ENCODE measurements around the gene PRRT4. TPM values are rescaled to one million over a fixed set of nuclear protein-coding genes. Genes with fewer than 3 reads are reported as not detected.
A peak's percentile ranks its signal among the peaks of the same experiment; 100 is the strongest.

Gene PRRT4
- total RNA-seq, 1 experiment from 2014 or later = not detected

GRCh38 chr7:128347647-128348097 is 13.8 kb downstream of the PRRT4 start:
- peak; percentile 65 for DNase-seq (ENCODE audit: low read depth)

GRCh38 chr7:128344431-128344774 is 17.1 kb downstream of the PRRT4 start:
- DNase-seq (ENCODE audit: low read depth) = no peak

- DNase-seq (ENCODE audit: low read depth) = peak; percentile 90
These were observed 17.7 kb downstream of the PRRT4 start, which contains the start of gene RBM28 for GRCh38 chr7:128343554-128344430. Gene RBM28, minus strand, starts transcription at chr7:128343908. Its CDS starts 115 bp downstream, at chr7:128343793.

GRCh38 chr7:128341733-128342132 is 19.8 kb downstream of the PRRT4 start:
- no peak for DNase-seq (ENCODE audit: low read depth)

- no peak for DNase-seq (ENCODE audit: low read depth)
These were observed 25.8 kb downstream of the PRRT4 start for GRCh38 chr7:128335730-128336129.

- DNase-seq (ENCODE audit: low read depth) = no peak
These were observed 37.2 kb downstream of the PRRT4 start for GRCh38 chr7:128324368-128324680.

- no peak for DNase-seq (ENCODE audit: low read depth)
These were observed 37.8 kb downstream of the PRRT4 start for GRCh38 chr7:128323459-128324367.

- DNase-seq (ENCODE audit: low read depth) = no peak
These were observed 38.5 kb downstream of the PRRT4 start for GRCh38 chr7:128323040-128323439.

- DNase-seq (ENCODE audit: low read depth) = peak; percentile 64
These were observed 39.3 kb downstream of the PRRT4 start for GRCh38 chr7:128322040-128322643.

GRCh38 chr7:128321044-128321422 is 40.5 kb downstream of the PRRT4 start:
- no peak for DNase-seq (ENCODE audit: low read depth)

GRCh38 chr7:128318691-128319090 is 42.8 kb downstream of the PRRT4 start:
- no peak for DNase-seq (ENCODE audit: low read depth)

GRCh38 chr7:128311013-128311412 is 50.5 kb downstream of the PRRT4 start:
- no peak for DNase-seq (ENCODE audit: low read depth)

GRCh38 chr7:128310499-128310898 is 51.0 kb downstream of the PRRT4 start:
- DNase-seq (ENCODE audit: low read depth) = no peak

- no peak for DNase-seq (ENCODE audit: low read depth)
These were observed 51.5 kb downstream of the PRRT4 start for GRCh38 chr7:128309976-128310375.

- DNase-seq (ENCODE audit: low read depth) = no peak
These were observed 52.4 kb downstream of the PRRT4 start for GRCh38 chr7:128309124-128309523.

- DNase-seq (ENCODE audit: low read depth) = no peak
These were observed 54.4 kb downstream of the PRRT4 start for GRCh38 chr7:128307061-128307460.

- DNase-seq (ENCODE audit: low read depth) = no peak
These were observed 57.3 kb downstream of the PRRT4 start for GRCh38 chr7:128304212-128304611.

- no peak for DNase-seq (ENCODE audit: low read depth)
These were observed 57.8 kb downstream of the PRRT4 start for GRCh38 chr7:128303643-128304042.

- no peak for DNase-seq (ENCODE audit: low read depth)
These were observed 58.4 kb downstream of the PRRT4 start for GRCh38 chr7:128303133-128303532.

GRCh38 chr7:128302139-128302538 is 59.4 kb downstream of the PRRT4 start:
- DNase-seq (ENCODE audit: low read depth) = no peak
